GM12878 (cell line): ENCODE results near the gene NDEL1.

Experiments used
- CTCF ChIP-seq, 3 experiments: IDR thresholded peaks in 2 of 3; conservative IDR thresholded peaks in 1 of 3; 2 replicates each; pipeline ENCODE4 v1.5.1; 2011; ENCODE audit warnings: low read depth in 3 of 3, low read length in 3 of 3, mild to moderate bottlenecking in 3 of 3, control low read depth in 2 of 3, moderate library complexity in 2 of 3, inconsistent platforms in 1 of 3, mixed read lengths in 1 of 3; ENCODE audit not compliant: control insufficient read depth in 2 of 3, insufficient read depth in 1 of 3; ENCODE audit errors: extremely low read depth in 1 of 3
- NFIC ChIP-seq: IDR thresholded peaks from 2 replicates; pipeline ENCODE4 v1.6.1; 2012; ENCODE audit warnings: low read depth, mild to moderate bottlenecking, inconsistent platforms, low read length, moderate library complexity
- NR2C2 ChIP-seq: IDR thresholded peaks from 2 replicates; pipeline ENCODE4 v1.6.1; 2011; ENCODE audit warnings: borderline replicate concordance, low read depth; ENCODE audit not compliant: control insufficient read depth, insufficient read length
- POLR2AphosphoS2 ChIP-seq: IDR thresholded peaks from 2 replicates; pipeline ENCODE4 v1.6.1; 2011; ENCODE audit warnings: low read depth, mild to moderate bottlenecking, low read length, improper control_type of control experiment, moderate library complexity
- SREBF1 ChIP-seq: IDR thresholded peaks from 2 replicates; pipeline ENCODE4 v1.6.1; 2012; ENCODE audit warnings: mild to moderate bottlenecking, low read length
- ZBTB4 ChIP-seq: fragments of 450-650 bp; formaldehyde crosslinking; IDR thresholded peaks from 2 replicates; pipeline ENCODE4 v1.4.0; 2022; ENCODE audit warnings: mild to moderate bottlenecking, moderate library complexity
- TF ChIP-seq, protein P1 (sequence below): fragments of 150-350 bp; IDR thresholded peaks from 2 replicates; pipeline ENCODE4 v1.6.1; 2016; ENCODE audit warnings: low read depth, low read length
- TF ChIP-seq, protein P2 (sequence below): IDR thresholded peaks from 2 replicates; pipeline ENCODE4 v1.6.1; 2011; ENCODE audit warnings: borderline replicate concordance, low read depth, mild to moderate bottlenecking, moderate library complexity, low read length; ENCODE audit not compliant: insufficient read depth, poor library complexity, severe bottlenecking

DNA sequence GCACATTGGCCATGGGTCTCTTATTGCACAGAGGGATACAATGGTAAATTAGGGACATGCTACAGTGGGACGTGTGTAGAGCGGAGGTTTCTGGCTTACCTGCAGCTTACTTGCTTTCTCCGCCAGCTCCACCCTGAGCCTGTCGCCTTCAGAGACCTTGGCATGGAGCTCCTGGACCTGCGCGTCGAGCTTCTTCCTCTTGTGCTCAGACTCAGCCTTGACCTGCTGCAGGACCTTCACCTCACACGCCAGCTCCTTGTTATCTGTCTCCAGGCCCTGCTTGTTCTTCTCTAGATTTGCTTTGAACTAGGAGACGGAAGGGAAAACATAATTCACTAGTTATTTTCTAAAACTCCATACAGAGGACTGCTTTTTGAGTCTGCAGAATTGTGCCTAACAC lies 63.5 kb downstream of the NDEL1 start:
- TF ChIP-seq, protein P1, sequence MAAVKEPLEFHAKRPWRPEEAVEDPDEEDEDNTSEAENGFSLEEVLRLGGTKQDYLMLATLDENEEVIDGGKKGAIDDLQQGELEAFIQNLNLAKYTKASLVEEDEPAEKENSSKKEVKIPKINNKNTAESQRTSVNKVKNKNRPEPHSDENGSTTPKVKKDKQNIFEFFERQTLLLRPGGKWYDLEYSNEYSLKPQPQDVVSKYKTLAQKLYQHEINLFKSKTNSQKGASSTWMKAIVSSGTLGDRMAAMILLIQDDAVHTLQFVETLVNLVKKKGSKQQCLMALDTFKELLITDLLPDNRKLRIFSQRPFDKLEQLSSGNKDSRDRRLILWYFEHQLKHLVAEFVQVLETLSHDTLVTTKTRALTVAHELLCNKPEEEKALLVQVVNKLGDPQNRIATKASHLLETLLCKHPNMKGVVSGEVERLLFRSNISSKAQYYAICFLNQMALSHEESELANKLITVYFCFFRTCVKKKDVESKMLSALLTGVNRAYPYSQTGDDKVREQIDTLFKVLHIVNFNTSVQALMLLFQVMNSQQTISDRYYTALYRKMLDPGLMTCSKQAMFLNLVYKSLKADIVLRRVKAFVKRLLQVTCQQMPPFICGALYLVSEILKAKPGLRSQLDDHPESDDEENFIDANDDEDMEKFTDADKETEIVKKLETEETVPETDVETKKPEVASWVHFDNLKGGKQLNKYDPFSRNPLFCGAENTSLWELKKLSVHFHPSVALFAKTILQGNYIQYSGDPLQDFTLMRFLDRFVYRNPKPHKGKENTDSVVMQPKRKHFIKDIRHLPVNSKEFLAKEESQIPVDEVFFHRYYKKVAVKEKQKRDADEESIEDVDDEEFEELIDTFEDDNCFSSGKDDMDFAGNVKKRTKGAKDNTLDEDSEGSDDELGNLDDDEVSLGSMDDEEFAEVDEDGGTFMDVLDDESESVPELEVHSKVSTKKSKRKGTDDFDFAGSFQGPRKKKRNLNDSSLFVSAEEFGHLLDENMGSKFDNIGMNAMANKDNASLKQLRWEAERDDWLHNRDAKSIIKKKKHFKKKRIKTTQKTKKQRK: no peak
- no peak for TF ChIP-seq ZBTB4 (CRISPR knock-in tag)
- no peak for TF ChIP-seq NR2C2
- TF ChIP-seq POLR2AphosphoS2: no peak
- no peak for TF ChIP-seq SREBF1
- TF ChIP-seq NFIC: no peak
- TF ChIP-seq CTCF (IDR thresholded peaks at IDR 0.05 in 2 of 3, conservative IDR thresholded peaks at IDR 0.05 in 1 of 3; ENCODE audit: control insufficient read depth in 2 of 3, extremely low read depth in 1 of 3, insufficient read depth in 1 of 3, low read depth in 3 of 3, low read length in 3 of 3): no peak
- TF ChIP-seq, protein P2, sequence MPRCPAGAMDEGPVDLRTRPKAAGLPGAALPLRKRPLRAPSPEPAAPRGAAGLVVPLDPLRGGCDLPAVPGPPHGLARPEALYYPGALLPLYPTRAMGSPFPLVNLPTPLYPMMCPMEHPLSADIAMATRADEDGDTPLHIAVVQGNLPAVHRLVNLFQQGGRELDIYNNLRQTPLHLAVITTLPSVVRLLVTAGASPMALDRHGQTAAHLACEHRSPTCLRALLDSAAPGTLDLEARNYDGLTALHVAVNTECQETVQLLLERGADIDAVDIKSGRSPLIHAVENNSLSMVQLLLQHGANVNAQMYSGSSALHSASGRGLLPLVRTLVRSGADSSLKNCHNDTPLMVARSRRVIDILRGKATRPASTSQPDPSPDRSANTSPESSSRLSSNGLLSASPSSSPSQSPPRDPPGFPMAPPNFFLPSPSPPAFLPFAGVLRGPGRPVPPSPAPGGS: no peak
